GM12878 (cell line): ENCODE measurements around the gene SMIM10L1. TPM values are rescaled to one million over a fixed set of nuclear protein-coding genes. Genes with fewer than 3 reads are reported as not detected.

Experiments used
- ATAC-seq: fragments of 200-7000 bp; cut with Tn5 transposase; 3 replicates; pipeline ENCODE4 v1.9.1; 2020; ENCODE audit warnings: mild to moderate bottlenecking, moderate library complexity
- BruUV-seq: library from RNA; stranded (reverse); fragments of 400-500 nt; replicated peaks from 2 replicates; lab custom pipeline; 2021; lab: Mats Ljungman, UMichigan
- CTCF ChIA-PET: fragments of 300-600 bp; sonication (Branson Sonifier 250); formaldehyde crosslinking; extraction: SDS; loops from one replicate; lab custom pipeline; 2021; ENCODE audit warnings: inconsistent platforms; lab: Yijun Ruan, JAX
- POLR2A ChIA-PET: fragments of 350-600 bp; formaldehyde crosslinking; extraction: SDS; loops from one replicate; lab custom pipeline; 2021; ENCODE audit warnings: inconsistent platforms; lab: Charles Lee
- RAD21 ChIA-PET: fragments of 300-600 bp; sonication (Branson Sonifier 250); formaldehyde crosslinking; loops from one replicate; lab custom pipeline; 2023; ENCODE audit warnings: antibody characterized with exemption; ENCODE audit not compliant: unreplicated experiment; lab: Charles Lee
- SMC1A ChIA-PET: fragments of 300-600 bp; sonication (Branson Sonifier 250); formaldehyde crosslinking; loops from one replicate; lab custom pipeline; 2023; ENCODE audit not compliant: unreplicated experiment, uncharacterized antibody; lab: Charles Lee
- DNase-seq: peaks from one replicate; pipeline ENCODE4 v3.0.0-alpha.2; 2011; ENCODE audit warnings: low read depth, low spot score
- FAIRE-seq: peaks from 3 replicates; lab custom pipeline; 2011; peaks lifted over from hg19 to GRCh38; lab: Jason Lieb, UNC
- H2AFZ ChIP-seq: 2 replicates; pipeline ENCODE4 v1.6.0; 2011; ENCODE audit warnings: low read depth, low read length, control low read depth; ENCODE audit not compliant: control insufficient read depth
- H3K27ac ChIP-seq: 2 replicates; pipeline ENCODE4 v1.5.1; 2011; ENCODE audit warnings: control low read depth; ENCODE audit not compliant: control insufficient read depth, insufficient read depth
- H3K27me3 ChIP-seq, 2 experiments: replicated peaks in 1 of 2; 2 replicates each; pipeline versions ENCODE4 v1.6.0 to v1.6.1; 2011; ENCODE audit warnings: low read length in 1 of 2; ENCODE audit not compliant: control insufficient read depth in 2 of 2, insufficient read depth in 2 of 2
- H3K36me3 ChIP-seq, 2 experiments: 2 replicates each; pipeline ENCODE4 v1.5.1; 2011; ENCODE audit warnings: low read length in 1 of 2; ENCODE audit not compliant: control insufficient read depth in 2 of 2, insufficient read depth in 2 of 2
- H3K4me1 ChIP-seq: 2 replicates; pipeline ENCODE4 v1.6.1; 2011; ENCODE audit warnings: mild to moderate bottlenecking, low read length, moderate library complexity, mixed read lengths; ENCODE audit not compliant: control insufficient read depth, insufficient read depth
- H3K4me2 ChIP-seq: 2 replicates; pipeline ENCODE4 v1.6.0; 2011; ENCODE audit warnings: control low read depth; ENCODE audit not compliant: control insufficient read depth, insufficient read depth
- H3K4me3 ChIP-seq: fragments of 200-600 bp; sonication (generic); 2 replicates; pipeline ENCODE4 v1.5.1; 2016
- H3K79me2 ChIP-seq: 2 replicates; pipeline ENCODE4 v1.6.0; 2011; ENCODE audit warnings: low read length; ENCODE audit not compliant: control insufficient read depth, insufficient read depth
- H3K9ac ChIP-seq: 2 replicates; pipeline ENCODE4 v1.8.0; 2011; ENCODE audit warnings: low read length, control low read depth, mixed read lengths; ENCODE audit not compliant: control insufficient read depth, insufficient read depth
- H3K9me3 ChIP-seq: replicated peaks from 3 replicates; pipeline ENCODE4 v1.5.1; 2011; ENCODE audit warnings: mild to moderate bottlenecking, low read length; ENCODE audit not compliant: control insufficient read depth, insufficient read depth
- H4K20me1 ChIP-seq: 2 replicates; pipeline ENCODE4 v1.6.0; 2011; ENCODE audit not compliant: control insufficient read depth, insufficient read depth
- ATF3 ChIP-seq: IDR thresholded peaks from 2 replicates; pipeline ENCODE4 v1.6.1; 2011; ENCODE audit warnings: low read depth, mild to moderate bottlenecking, low read length, moderate library complexity, borderline replicate concordance; ENCODE audit errors: extremely low read depth
- CBFB ChIP-seq: IDR thresholded peaks from 2 replicates; pipeline ENCODE4 v1.6.1; 2016; ENCODE audit warnings: antibody characterized with exemption, low read depth
- CHD1 ChIP-seq: IDR thresholded peaks from 2 replicates; pipeline ENCODE4 v1.6.1; 2012; ENCODE audit warnings: low read depth, low read length, improper control_type of control experiment
- EZH2 ChIP-seq: IDR thresholded peaks from 2 replicates; pipeline ENCODE4 v1.6.1; 2012; ENCODE audit warnings: low read depth, mild to moderate bottlenecking, control low read depth, inconsistent platforms, low read length, borderline replicate concordance; ENCODE audit not compliant: control insufficient read depth
- HDAC2 ChIP-seq: fragments of 200-600 bp; sonication (generic); IDR thresholded peaks from 2 replicates; pipeline ENCODE4 v1.6.1; 2017
- JUNB ChIP-seq: IDR thresholded peaks from 2 replicates; pipeline ENCODE4 v1.6.1; 2016; ENCODE audit warnings: antibody characterized with exemption, mild to moderate bottlenecking
- KLF5 ChIP-seq: fragments of 450-650 bp; IDR thresholded peaks from 2 replicates; pipeline ENCODE4 v1.6.1; 2014; ENCODE audit warnings: mild to moderate bottlenecking; ENCODE audit not compliant: partially characterized antibody
- MXI1 ChIP-seq: fragments of 150-350 bp; IDR thresholded peaks from 2 replicates; pipeline ENCODE4 v1.6.1; 2011; ENCODE audit warnings: low read depth, mild to moderate bottlenecking, inconsistent platforms, low read length, improper control_type of control experiment
- SKIL ChIP-seq: fragments of 450-650 bp; IDR thresholded peaks from 2 replicates; pipeline ENCODE4 v1.6.1; 2017; ENCODE audit warnings: mild to moderate bottlenecking, low read depth, inconsistent platforms; ENCODE audit not compliant: poor library complexity, severe bottlenecking
- SPI1 ChIP-seq: IDR thresholded peaks from 2 replicates; pipeline ENCODE4 v1.6.1; 2011; ENCODE audit warnings: low read depth, mild to moderate bottlenecking, low read length, moderate library complexity, borderline replicate concordance; ENCODE audit not compliant: insufficient read depth
- ZBTB33 ChIP-seq: fragments of 450-650 bp; IDR thresholded peaks from 2 replicates; pipeline ENCODE4 v1.6.1; 2017; ENCODE audit warnings: mild to moderate bottlenecking
- WGBS: methylation state at CpG from one replicate; pipeline ENCODE4 v1.1.6; 2016; ENCODE audit warnings: low lambda C conversion rate; ENCODE audit not compliant: insufficient replicate concordance, insufficient coverage; ENCODE audit errors: missing lambda C conversion rate; 5-methylcytosine and 5-hydroxymethylcytosine counted together
- in situ Hi-C: fragments of 300-500 bp; cut with MboI; formaldehyde crosslinking; loops from 9 replicates; pipeline ENCODE4 v1.14.3; 2018; ENCODE audit warnings: mixed read lengths
- intact Hi-C: fragments of 100-400 bp; cut with micrococcal nuclease; formaldehyde crosslinking; loops from one replicate; pipeline ENCODE4 v1.14.2; 2022; ENCODE audit not compliant: unreplicated experiment
- polyA plus RNA-seq, 11 experiments: library from polyadenylated mRNA; depleted of rRNA in 4 of 11; unstranded in 6 of 11; stranded (reverse) in 5 of 11; fragments of >200 nt; fragmentation: Nextera tagmentation in 4 of 11; fragmentation: Illumina TruSeq in 1 of 11; extraction: Ambion mirVana in 4 of 11; extraction: Trizol in 1 of 11; gene quantifications; 1 replicate in 1 of 11; 2 replicates in 10 of 11; pipeline versions ENCODE4 v1.2.1 to v1.2.3, GENCODE V29; 2011 to 2016; ENCODE audit warnings: inconsistent platforms in 2 of 11, missing spikeins in 2 of 11, low read depth in 1 of 11
- total RNA-seq, 4 experiments: library from RNA; depleted of rRNA in 3 of 4; stranded (reverse); fragments of >200 nt in 3 of 4; fragmentation: Illumina TruSeq in 1 of 4; extraction: Trizol in 1 of 4; gene quantifications; 2 replicates each; pipeline versions ENCODE4 v1.2.1 to v1.2.3, GENCODE V29; 2013 to 2021
- TF ChIP-seq, protein P1 (sequence below): fragments of 450-650 bp; IDR thresholded peaks from 2 replicates; pipeline ENCODE4 v1.6.1; 2017; ENCODE audit warnings: antibody characterized with exemption, mild to moderate bottlenecking, moderate library complexity
- TF ChIP-seq, protein P2 (sequence below): IDR thresholded peaks from 2 replicates; pipeline ENCODE4 v1.6.1; 2011; ENCODE audit warnings: mild to moderate bottlenecking, low read depth, low read length, moderate library complexity; ENCODE audit not compliant: insufficient replicate concordance

Gene SMIM10L1
- total and polyA plus RNA-seq, 10 of the 15 experiments (the other 5 are each of a cell fraction or from before 2014, with no cell fraction given) = 3.3 to 10.5 (median 7.6) TPM

DNA sequence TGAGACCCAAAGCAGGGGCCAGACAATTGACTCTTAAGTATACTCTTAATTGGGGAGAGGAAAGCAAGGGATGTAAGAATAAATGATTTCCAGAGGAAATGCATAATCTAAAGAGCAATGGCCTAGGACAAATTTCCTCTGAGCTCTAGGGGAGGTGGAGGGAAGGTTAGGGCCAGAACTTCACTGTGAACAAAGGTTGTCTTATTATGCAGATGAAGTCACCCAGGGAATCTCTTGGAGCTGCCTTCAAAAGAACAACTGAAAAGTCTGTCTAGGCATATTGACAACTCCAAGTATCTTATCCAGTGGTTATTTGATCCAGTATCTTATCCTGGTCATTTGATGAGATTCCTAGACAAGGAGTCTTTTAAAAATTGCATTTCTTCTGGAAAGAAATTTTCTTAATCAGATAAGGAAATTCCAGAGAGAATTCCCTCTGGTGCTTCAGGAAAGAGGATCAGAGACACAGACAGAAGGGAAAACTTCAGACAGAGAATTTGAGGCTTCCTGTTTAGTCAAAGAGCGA, 16.5 kb upstream of the SMIM10L1 start:
- Histone ChIP-seq H3K27ac (no peak overlapping the region), H3K4me1 (no peaks in the 10 kb centered on the region), H2AFZ (no peak overlapping the region), H3K79me2 (peaks cover 17% of the 10 kb centered on the region), H4K20me1 (no peaks in the 10 kb centered on the region), H3K36me3 (peaks cover under 1 to 2% of the 10 kb centered on the region in 2 experiments; a peak in 3 of 4 replicates), H3K27me3 (no peaks in the 10 kb centered on the region), H3K9me3 (peaks cover 12% of the 10 kb centered on the region), H3K4me2 (no peak overlapping the region), H3K9ac (no peak overlapping the region), H3K4me3 (no peak overlapping the region)
- DNase-seq (no peak), ATAC-seq (no peak), FAIRE-seq (no peak)
- in situ Hi-C loops (no loop called here), intact Hi-C loops (no loop called here)
- no TSS peak for BruUV-seq
- SMC1A ChIA-PET = interaction anchor here (0.6 kb wide), 1 partner anchor 12 kb away, joined by 3 read pairs; no protein-coding TSS in a partner anchor
- RAD21 ChIA-PET = no interaction called here
- WGBS = 100% methylated on average over 1 of the region's 1 CpG
- POLR2A ChIA-PET = interaction anchor here (1.7 kb wide), 1 partner anchor 15 kb away, joined by 5 read pairs; no protein-coding TSS in a partner anchor
- CTCF ChIA-PET = interaction anchor here (2.0 kb wide), 1 partner anchor 9 kb away, joined by 8 read pairs; no protein-coding TSS in a partner anchor
- TF ChIP-seq EZH2 (no peak), CHD1 (no peak), ATF3 (no peak), JUNB (no peak), MXI1 (no peak), ZBTB33 (no peak), KLF5 (no peak), SPI1 (no peak), SKIL (no peak), HDAC2 (no peak), CBFB (no peak)
- TF ChIP-seq, protein P1, sequence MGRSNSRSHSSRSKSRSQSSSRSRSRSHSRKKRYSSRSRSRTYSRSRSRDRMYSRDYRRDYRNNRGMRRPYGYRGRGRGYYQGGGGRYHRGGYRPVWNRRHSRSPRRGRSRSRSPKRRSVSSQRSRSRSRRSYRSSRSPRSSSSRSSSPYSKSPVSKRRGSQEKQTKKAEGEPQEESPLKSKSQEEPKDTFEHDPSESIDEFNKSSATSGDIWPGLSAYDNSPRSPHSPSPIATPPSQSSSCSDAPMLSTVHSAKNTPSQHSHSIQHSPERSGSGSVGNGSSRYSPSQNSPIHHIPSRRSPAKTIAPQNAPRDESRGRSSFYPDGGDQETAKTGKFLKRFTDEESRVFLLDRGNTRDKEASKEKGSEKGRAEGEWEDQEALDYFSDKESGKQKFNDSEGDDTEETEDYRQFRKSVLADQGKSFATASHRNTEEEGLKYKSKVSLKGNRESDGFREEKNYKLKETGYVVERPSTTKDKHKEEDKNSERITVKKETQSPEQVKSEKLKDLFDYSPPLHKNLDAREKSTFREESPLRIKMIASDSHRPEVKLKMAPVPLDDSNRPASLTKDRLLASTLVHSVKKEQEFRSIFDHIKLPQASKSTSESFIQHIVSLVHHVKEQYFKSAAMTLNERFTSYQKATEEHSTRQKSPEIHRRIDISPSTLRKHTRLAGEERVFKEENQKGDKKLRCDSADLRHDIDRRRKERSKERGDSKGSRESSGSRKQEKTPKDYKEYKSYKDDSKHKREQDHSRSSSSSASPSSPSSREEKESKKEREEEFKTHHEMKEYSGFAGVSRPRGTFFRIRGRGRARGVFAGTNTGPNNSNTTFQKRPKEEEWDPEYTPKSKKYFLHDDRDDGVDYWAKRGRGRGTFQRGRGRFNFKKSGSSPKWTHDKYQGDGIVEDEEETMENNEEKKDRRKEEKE = no peak
- TF ChIP-seq, protein P2, sequence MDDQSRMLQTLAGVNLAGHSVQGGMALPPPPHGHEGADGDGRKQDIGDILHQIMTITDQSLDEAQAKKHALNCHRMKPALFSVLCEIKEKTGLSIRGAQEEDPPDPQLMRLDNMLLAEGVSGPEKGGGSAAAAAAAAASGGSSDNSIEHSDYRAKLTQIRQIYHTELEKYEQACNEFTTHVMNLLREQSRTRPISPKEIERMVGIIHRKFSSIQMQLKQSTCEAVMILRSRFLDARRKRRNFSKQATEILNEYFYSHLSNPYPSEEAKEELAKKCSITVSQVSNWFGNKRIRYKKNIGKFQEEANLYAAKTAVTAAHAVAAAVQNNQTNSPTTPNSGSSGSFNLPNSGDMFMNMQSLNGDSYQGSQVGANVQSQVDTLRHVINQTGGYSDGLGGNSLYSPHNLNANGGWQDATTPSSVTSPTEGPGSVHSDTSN = no peak
